ENCODE results near the gene FOXO6. TPM values are rescaled to one million over a fixed set of nuclear protein-coding genes. Genes with fewer than 3 reads are reported as not detected.

Gene FOXO6
- total RNA-seq, 1 experiment from 2014 or later = 9.0 TPM

DNA sequence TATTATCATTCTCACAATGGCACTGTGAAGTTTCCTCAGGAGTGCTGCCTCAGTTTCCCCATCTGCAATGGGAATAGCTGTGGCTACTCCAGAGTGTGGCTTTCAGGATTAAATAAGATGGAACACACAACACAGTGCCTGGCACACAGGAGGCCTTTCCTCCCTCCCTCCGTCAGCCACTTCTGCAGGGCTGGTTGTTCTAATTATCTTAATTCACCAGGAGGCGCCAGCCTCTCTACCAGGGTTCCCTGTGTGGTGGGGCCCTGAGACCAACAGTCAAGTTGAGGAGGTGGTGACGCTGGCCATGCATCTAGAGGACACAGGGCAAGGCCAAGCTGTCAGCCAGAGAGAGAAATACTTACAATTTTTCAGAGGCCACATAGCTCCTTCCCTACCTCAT, 6.3 kb upstream of the FOXO6 start:
- no peak for DNase-seq
- H3K27me3 ChIP-seq (ENCODE audit: insufficient read depth, low read depth) = no peaks in the 10 kb centered on the region
- H3K4me2 ChIP-seq = no peak overlapping the region; the same call in 1 of the 2 replicates
- H3K4me3 ChIP-seq = no peak overlapping the region
- POLR2A ChIA-PET (ENCODE audit: unreplicated experiment) = interaction anchor here (0.7 kb wide), 1 partner anchor 22 kb away, joined by 6 read pairs; no protein-coding TSS in a partner anchor
- peaks cover 45% of the 10 kb centered on the region for H3F3A ChIP-seq (ENCODE audit: insufficient read depth, low read depth)
- BruUV-seq (replicated peaks) = no TSS peak
- no peak overlapping the region for H2AFZ ChIP-seq
- no peaks in the 10 kb centered on the region for H3K9me3 ChIP-seq (ENCODE audit: insufficient read depth, low read depth)
- H3K9me2 ChIP-seq (ENCODE audit: insufficient read depth) = no peaks in the 10 kb centered on the region
- intact Hi-C loops (cut with micrococcal nuclease; ENCODE audit: unreplicated experiment) = loop anchor here (10.0 kb wide), 1 partner anchor 160 kb away; no protein-coding TSS in a partner anchor
- H4K20me1 ChIP-seq (ENCODE audit: insufficient read depth) = no peaks in the 10 kb centered on the region
- H3K36me3 ChIP-seq (ENCODE audit: low read depth) = no peaks in the 10 kb centered on the region
- CTCF ChIA-PET = no interaction called here
- TF ChIP-seq EZH2 (IDR thresholded peaks at IDR 0.05; ENCODE audit: low read depth) = no peak
- TF ChIP-seq, protein P1, sequence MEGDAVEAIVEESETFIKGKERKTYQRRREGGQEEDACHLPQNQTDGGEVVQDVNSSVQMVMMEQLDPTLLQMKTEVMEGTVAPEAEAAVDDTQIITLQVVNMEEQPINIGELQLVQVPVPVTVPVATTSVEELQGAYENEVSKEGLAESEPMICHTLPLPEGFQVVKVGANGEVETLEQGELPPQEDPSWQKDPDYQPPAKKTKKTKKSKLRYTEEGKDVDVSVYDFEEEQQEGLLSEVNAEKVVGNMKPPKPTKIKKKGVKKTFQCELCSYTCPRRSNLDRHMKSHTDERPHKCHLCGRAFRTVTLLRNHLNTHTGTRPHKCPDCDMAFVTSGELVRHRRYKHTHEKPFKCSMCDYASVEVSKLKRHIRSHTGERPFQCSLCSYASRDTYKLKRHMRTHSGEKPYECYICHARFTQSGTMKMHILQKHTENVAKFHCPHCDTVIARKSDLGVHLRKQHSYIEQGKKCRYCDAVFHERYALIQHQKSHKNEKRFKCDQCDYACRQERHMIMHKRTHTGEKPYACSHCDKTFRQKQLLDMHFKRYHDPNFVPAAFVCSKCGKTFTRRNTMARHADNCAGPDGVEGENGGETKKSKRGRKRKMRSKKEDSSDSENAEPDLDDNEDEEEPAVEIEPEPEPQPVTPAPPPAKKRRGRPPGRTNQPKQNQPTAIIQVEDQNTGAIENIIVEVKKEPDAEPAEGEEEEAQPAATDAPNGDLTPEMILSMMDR (conservative IDR thresholded peaks at IDR 0.05) = no peak
- no peaks in the 10 kb centered on the region for H3K79me2 ChIP-seq (ENCODE audit: low read depth)
- peaks cover 69% of the 10 kb centered on the region for H3K4me1 ChIP-seq (replicated peaks; ENCODE audit: insufficient read depth)
- H3K27ac ChIP-seq = no peak overlapping the region

DNA sequence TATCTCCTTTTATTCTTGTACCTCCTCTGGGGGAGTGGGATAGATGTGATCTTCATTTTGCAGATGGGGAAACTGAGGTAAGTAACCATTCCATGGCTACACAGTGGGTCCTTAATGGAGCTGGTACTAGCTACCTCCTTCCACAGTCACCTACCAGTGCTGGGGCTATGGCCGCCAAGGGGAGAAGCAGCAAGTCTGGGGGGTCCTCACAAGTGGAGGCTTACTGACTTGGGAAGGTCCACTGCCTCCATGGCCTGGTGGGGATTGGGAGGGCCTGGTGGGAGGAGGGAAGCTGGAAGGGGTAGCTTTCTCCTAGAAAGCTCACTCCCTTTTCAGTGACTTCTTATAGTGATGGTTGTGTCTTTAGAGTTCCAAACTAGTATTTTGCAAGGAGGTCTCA, 5.9 kb upstream of the FOXO6 start:
- DNase-seq = no peak
- intact Hi-C loops (cut with micrococcal nuclease; ENCODE audit: unreplicated experiment) = loop anchor here (10.0 kb wide), 1 partner anchor 159 kb away; no protein-coding TSS in a partner anchor
- ChIA-PET POLR2A (ENCODE audit: unreplicated experiment) (interaction anchor here (0.6 to 0.7 kb wide), 2 partner anchors 17 to 23 kb away, joined by 3 to 6 read pairs; no protein-coding TSS in a partner anchor), CTCF (no interaction called here)
- peaks cover 49% of the 10 kb centered on the region for H3F3A ChIP-seq (ENCODE audit: insufficient read depth, low read depth)
- H3K4me1 ChIP-seq (replicated peaks; ENCODE audit: insufficient read depth) = peaks cover 73% of the 10 kb centered on the region
- no peak overlapping the region for H3K4me3 ChIP-seq
- H3K27me3 ChIP-seq (ENCODE audit: insufficient read depth, low read depth) = no peaks in the 10 kb centered on the region
- BruUV-seq (replicated peaks) = no TSS peak
- H3K9me2 ChIP-seq (ENCODE audit: insufficient read depth) = no peaks in the 10 kb centered on the region
- TF ChIP-seq, protein P1 (conservative IDR thresholded peaks at IDR 0.05) = no peak
- TF ChIP-seq EZH2 (IDR thresholded peaks at IDR 0.05; ENCODE audit: low read depth) = no peak
- no peaks in the 10 kb centered on the region for H3K79me2 ChIP-seq (ENCODE audit: low read depth)
- no peak overlapping the region for H3K4me2 ChIP-seq
- no peak overlapping the region for H3K27ac ChIP-seq
- no peak overlapping the region for H2AFZ ChIP-seq
- H3K36me3 ChIP-seq (ENCODE audit: low read depth) = no peaks in the 10 kb centered on the region
- H4K20me1 ChIP-seq (ENCODE audit: insufficient read depth) = no peaks in the 10 kb centered on the region
- no peaks in the 10 kb centered on the region for H3K9me3 ChIP-seq (ENCODE audit: insufficient read depth, low read depth)

DNA sequence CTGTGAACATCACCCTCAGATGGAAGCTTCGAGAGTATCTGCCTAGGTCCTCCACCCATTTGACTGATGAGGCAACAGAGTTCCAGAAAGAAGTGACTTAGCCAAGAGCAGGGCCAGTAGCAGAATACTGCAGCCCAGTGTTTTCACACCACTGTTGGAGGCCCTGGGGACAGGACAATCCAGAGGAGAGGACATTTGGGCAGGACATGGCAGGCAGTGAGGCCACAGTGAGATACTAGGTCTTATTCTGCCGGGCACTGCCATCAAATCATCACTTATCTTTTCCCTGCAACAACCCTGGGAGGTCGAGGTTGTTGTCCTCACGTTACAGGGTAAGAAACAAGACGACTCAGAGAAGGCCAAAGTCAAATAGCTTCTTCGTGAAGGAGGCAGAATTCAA, 5.5 kb upstream of the FOXO6 start:
- DNase-seq = no peak
- Histone ChIP-seq H3K4me2 (no peak overlapping the region), H2AFZ (no peak overlapping the region), H3K36me3 (ENCODE audit: low read depth) (no peaks in the 10 kb centered on the region), H3K9me3 (ENCODE audit: insufficient read depth, low read depth) (no peaks in the 10 kb centered on the region), H3F3A (ENCODE audit: insufficient read depth, low read depth) (peaks cover 52% of the 10 kb centered on the region), H4K20me1 (ENCODE audit: insufficient read depth) (no peaks in the 10 kb centered on the region), H3K4me1 (replicated peaks; ENCODE audit: insufficient read depth) (peaks cover 77% of the 10 kb centered on the region), H3K4me3 (no peak overlapping the region), H3K9me2 (ENCODE audit: insufficient read depth) (no peaks in the 10 kb centered on the region), H3K27me3 (ENCODE audit: insufficient read depth, low read depth) (no peaks in the 10 kb centered on the region), H3K79me2 (ENCODE audit: low read depth) (no peaks in the 10 kb centered on the region), H3K27ac (no peak overlapping the region)
- BruUV-seq (replicated peaks) = no TSS peak
- POLR2A ChIA-PET (ENCODE audit: unreplicated experiment) = interaction anchor here (0.6 to 0.7 kb wide), 2 partner anchors 16 to 132 kb away, joined by 3 read pairs; no protein-coding TSS in a partner anchor
- intact Hi-C loops (cut with micrococcal nuclease; ENCODE audit: unreplicated experiment) = loop anchor here (10.0 kb wide), 1 partner anchor 159 kb away; no protein-coding TSS in a partner anchor
- CTCF ChIA-PET = no interaction called here
- no peak for TF ChIP-seq EZH2 (IDR thresholded peaks at IDR 0.05; ENCODE audit: low read depth)
- TF ChIP-seq, protein P1 (conservative IDR thresholded peaks at IDR 0.05) = no peak

All from PC-9 (cell line).